ENCODE results near the gene CENPN. TPM values are rescaled to one million over a fixed set of nuclear protein-coding genes. Genes with fewer than 3 reads are reported as not detected.

Gene CENPN
- total and polyA plus RNA-seq, 2 of the 8 experiments (the other 6 are each of a cell fraction or from before 2014, with no cell fraction given) = 32.8 to 67.0 TPM

DNA sequence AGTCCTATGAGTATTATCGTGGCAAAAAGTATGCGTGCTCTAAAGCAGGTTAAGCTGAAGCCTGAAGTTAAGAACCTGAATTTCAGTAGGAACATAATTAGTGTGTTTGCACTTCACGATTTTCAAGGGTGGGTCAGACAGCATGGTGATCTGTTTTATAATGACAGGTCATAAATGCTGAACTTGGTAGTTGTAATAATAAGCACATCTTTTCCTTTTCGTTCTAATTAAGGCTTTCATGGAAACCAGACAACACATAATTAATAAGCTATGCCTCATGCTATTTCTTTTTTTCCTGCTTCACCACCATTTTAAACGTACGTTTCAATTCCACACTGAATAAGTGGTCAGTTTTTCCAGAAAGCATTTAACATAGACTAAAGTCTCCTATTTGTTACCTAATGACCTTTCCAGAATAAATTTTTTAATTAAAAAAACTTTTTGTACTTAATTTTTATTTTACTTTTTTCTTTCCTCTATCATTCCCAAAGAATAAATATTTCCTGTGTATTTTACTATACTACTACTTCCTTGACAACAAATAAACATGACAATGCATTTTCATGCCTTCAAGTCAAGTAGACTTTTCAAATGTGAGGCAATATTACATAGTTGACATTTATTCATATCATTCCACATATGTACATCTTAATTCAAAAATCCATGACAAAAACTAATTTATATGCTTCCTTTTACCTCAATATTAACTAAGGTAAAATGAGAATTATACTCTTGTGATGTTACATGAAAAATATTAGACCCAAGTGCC lies 22.7 kb upstream of the CENPN start:
- Histone ChIP-seq H4K20me1 (replicated peaks in 1 of 2; ENCODE audit: control insufficient read depth in 1 of 2, insufficient read depth in 2 of 2, low read length in 2 of 2) (peaks cover 12 to 16% of the 10 kb centered on the region in 2 experiments), H3K36me3 (ENCODE audit: control insufficient read depth in 2 of 4, insufficient read depth in 4 of 4, low read length in 3 of 4) (peaks cover 0 to 7% (median 3%) of the 10 kb centered on the region in 4 experiments; a peak in 2 of 8 replicates), H3K27ac (ENCODE audit: low read depth, low read length) (no peak overlapping the region), H3K9me3 (ENCODE audit: insufficient read depth in 2 of 2, low read depth in 1 of 2, low read length in 1 of 2) (no peaks in the 10 kb centered on the region), H4K91ac (replicated peaks; ENCODE audit: insufficient read length, low read length) (no peak overlapping the region), H3K9ac (replicated peaks in 1 of 4; ENCODE audit: extremely low read depth in 1 of 4, low read depth in 3 of 4, low read length in 3 of 4) (no peak overlapping the region; a peak in 1 of 7 replicates), H3K14ac (ENCODE audit: insufficient read length) (no peak overlapping the region), H3K4me2 (ENCODE audit: insufficient read depth in 1 of 2, low read depth in 2 of 2, low read length in 2 of 2) (no peak overlapping the region), H3K79me2 (ENCODE audit: control insufficient read depth in 1 of 2, insufficient read depth in 2 of 2, low read length in 2 of 2) (peaks cover 0 to 11% of the 10 kb centered on the region in 2 experiments; a peak in 2 of 4 replicates), H2BK12ac (ENCODE audit: low read depth, low read length) (no peak overlapping the region), H2AFZ (ENCODE audit: low read length) (no peak overlapping the region), H3K79me1 (ENCODE audit: low read depth, low read length) (peaks cover 2% of the 10 kb centered on the region), H3K4me1 (replicated peaks in 1 of 4; ENCODE audit: control insufficient read depth in 3 of 4, insufficient read depth in 4 of 4, low read length in 3 of 4) (peaks cover 0 to 9% (median 4%) of the 10 kb centered on the region in 4 experiments; a peak in 5 of 7 replicates), H4K8ac (ENCODE audit: extremely low read depth, insufficient read depth, low read length) (no peak overlapping the region), H3K4me3 (ENCODE audit: extremely low read depth in 1 of 4, insufficient read depth in 2 of 4, low read depth in 3 of 4, low read length in 4 of 4) (no peak overlapping the region), H3K18ac (ENCODE audit: extremely low read depth, low read length) (no peak overlapping the region), H3K27me3 (replicated peaks in 1 of 4; ENCODE audit: control insufficient read depth in 3 of 4, extremely low read depth in 1 of 4, insufficient read depth in 3 of 4, low read length in 3 of 4) (peaks cover 0 to 4% (median 0%) of the 10 kb centered on the region in 4 experiments; a peak in 3 of 7 replicates), H3K4ac (replicated peaks; ENCODE audit: insufficient read length, low read depth, low read length) (no peak overlapping the region), H2BK20ac (ENCODE audit: low read length) (no peak overlapping the region), H2BK120ac (replicated peaks; ENCODE audit: low read depth, low read length) (no peak overlapping the region), H2BK15ac (ENCODE audit: low read length) (no peak overlapping the region), H3K23me2 (ENCODE audit: low read depth, low read length) (no peaks in the 10 kb centered on the region), H2BK5ac (ENCODE audit: low read depth, low read length) (no peak overlapping the region), H4K5ac (ENCODE audit: insufficient read length, low read depth, low read length) (no peak overlapping the region), H3K23ac (ENCODE audit: insufficient read length) (no peak overlapping the region), H2AK5ac (ENCODE audit: low read depth, low read length) (no peak overlapping the region), H3K56ac (replicated peaks; ENCODE audit: insufficient read length, low read depth, low read length) (no peak overlapping the region)
- ChIA-PET CTCF (ENCODE audit: partially characterized antibody) (interaction anchor here (1.0 to 1.3 kb wide), 2 partner anchors 10 to 35 kb away, joined by 3 to 7 read pairs; no protein-coding TSS in a partner anchor), POLR2A (ENCODE audit: partially characterized antibody) (no interaction called here)
- FAIRE-seq (no peak), DNase-seq (ENCODE audit: low read depth in 1 of 2, low spot score in 2 of 2) (no peak)
- no peak for TF ChIP-seq RFX5 (IDR thresholded peaks at IDR 0.05; ENCODE audit: borderline replicate concordance, low read depth, low read length)
- TF ChIP-seq HDAC2 (IDR thresholded peaks at IDR 0.05; ENCODE audit: borderline replicate concordance in 1 of 2, low read depth in 2 of 2, low read length in 2 of 2) = no peak
- 94% methylated on average over 6 of the region's 6 CpGs; no CpG with 5 or more reads in 1 of the 2 experiments for WGBS, 2 experiments (ENCODE audit: extremely low coverage in 1 of 2, insufficient coverage in 1 of 2, insufficient read length in 1 of 2, insufficient replicate concordance in 2 of 2, low coverage in 1 of 2, low lambda C conversion rate in 2 of 2, missing lambda C conversion rate in 1 of 2)
